Measurements from ENCODE around the gene GABRP. TPM values are rescaled to one million over a fixed set of nuclear protein-coding genes. Genes with fewer than 3 reads are reported as not detected.

Gene GABRP
- total RNA-seq, 2 donors from 2014 or later: not detected

- no peak overlapping the region for H3K4me3 ChIP-seq
- H3K36me3 ChIP-seq: no peaks in the 10 kb centered on the region
- DNase-seq (ENCODE audit: low spot score) (no peak), ATAC-seq (ENCODE audit: insufficient number of reproducible peaks, low FRiP score, low read depth) (no peak)
- no peaks in the 10 kb centered on the region for H3K27me3 ChIP-seq (replicated peaks; ENCODE audit: insufficient read depth)
- TF ChIP-seq, protein P1, sequence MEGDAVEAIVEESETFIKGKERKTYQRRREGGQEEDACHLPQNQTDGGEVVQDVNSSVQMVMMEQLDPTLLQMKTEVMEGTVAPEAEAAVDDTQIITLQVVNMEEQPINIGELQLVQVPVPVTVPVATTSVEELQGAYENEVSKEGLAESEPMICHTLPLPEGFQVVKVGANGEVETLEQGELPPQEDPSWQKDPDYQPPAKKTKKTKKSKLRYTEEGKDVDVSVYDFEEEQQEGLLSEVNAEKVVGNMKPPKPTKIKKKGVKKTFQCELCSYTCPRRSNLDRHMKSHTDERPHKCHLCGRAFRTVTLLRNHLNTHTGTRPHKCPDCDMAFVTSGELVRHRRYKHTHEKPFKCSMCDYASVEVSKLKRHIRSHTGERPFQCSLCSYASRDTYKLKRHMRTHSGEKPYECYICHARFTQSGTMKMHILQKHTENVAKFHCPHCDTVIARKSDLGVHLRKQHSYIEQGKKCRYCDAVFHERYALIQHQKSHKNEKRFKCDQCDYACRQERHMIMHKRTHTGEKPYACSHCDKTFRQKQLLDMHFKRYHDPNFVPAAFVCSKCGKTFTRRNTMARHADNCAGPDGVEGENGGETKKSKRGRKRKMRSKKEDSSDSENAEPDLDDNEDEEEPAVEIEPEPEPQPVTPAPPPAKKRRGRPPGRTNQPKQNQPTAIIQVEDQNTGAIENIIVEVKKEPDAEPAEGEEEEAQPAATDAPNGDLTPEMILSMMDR (IDR thresholded peaks at IDR 0.05): no peak
- H3K9me3 ChIP-seq: no peaks in the 10 kb centered on the region
- no peak overlapping the region for H3K27ac ChIP-seq
- H3K4me1 ChIP-seq (ENCODE audit: control insufficient read depth in 1 of 2, low read depth in 2 of 2): peaks cover 11 to 13% of the 10 kb centered on the region in 2 donors
These were observed 36.6 kb upstream of the GABRP start for GRCh38 chr5:170746961-170747340.

GRCh38 chr5:170747357-170747756 is 36.2 kb upstream of the GABRP start:
- no peaks in the 10 kb centered on the region for H3K9me3 ChIP-seq
- TF ChIP-seq, protein P1 (IDR thresholded peaks at IDR 0.05): no peak
- no peak for DNase-seq (ENCODE audit: low spot score)
- no peak overlapping the region for H3K27ac ChIP-seq
- H3K27me3 ChIP-seq (replicated peaks; ENCODE audit: insufficient read depth): no peaks in the 10 kb centered on the region
- no peak overlapping the region for H3K4me3 ChIP-seq
- peaks cover 11 to 13% of the 10 kb centered on the region in 2 donors for H3K4me1 ChIP-seq (ENCODE audit: control insufficient read depth in 1 of 2, low read depth in 2 of 2)
- H3K36me3 ChIP-seq: no peaks in the 10 kb centered on the region
- ATAC-seq (ENCODE audit: insufficient number of reproducible peaks, low FRiP score, low read depth): no peak

DNA sequence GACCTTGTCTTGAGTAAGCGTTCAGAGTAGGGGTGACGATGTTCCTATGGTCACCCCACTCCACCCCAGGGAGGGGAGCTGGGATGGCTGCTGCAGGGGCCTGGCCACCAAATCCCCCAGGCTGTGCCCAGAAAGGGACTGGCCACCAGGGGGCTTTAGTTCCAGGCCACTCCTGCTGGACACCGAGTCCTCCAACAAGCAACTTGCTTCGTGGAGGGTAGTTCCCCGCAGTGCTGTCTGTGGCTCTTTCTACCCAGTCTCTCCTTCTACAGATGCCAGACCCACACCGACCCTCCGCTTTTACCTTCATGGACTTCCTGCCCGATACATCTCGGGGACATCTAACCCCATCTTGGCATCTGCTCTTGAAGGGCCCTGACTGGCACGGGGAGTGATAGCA is 35.7 kb upstream of the GABRP start:
- Histone ChIP-seq H3K27me3 (replicated peaks; ENCODE audit: insufficient read depth) (no peaks in the 10 kb centered on the region), H3K9me3 (no peaks in the 10 kb centered on the region), H3K4me1 (ENCODE audit: control insufficient read depth in 1 of 2, low read depth in 2 of 2) (peaks cover 11 to 13% of the 10 kb centered on the region in 2 donors), H3K36me3 (no peaks in the 10 kb centered on the region), H3K4me3 (no peak overlapping the region), H3K27ac (no peak overlapping the region)
- no peak for DNase-seq (ENCODE audit: low spot score)
- TF ChIP-seq, protein P1 (IDR thresholded peaks at IDR 0.05): no peak
- ATAC-seq (ENCODE audit: insufficient number of reproducible peaks, low FRiP score, low read depth): no peak

DNA sequence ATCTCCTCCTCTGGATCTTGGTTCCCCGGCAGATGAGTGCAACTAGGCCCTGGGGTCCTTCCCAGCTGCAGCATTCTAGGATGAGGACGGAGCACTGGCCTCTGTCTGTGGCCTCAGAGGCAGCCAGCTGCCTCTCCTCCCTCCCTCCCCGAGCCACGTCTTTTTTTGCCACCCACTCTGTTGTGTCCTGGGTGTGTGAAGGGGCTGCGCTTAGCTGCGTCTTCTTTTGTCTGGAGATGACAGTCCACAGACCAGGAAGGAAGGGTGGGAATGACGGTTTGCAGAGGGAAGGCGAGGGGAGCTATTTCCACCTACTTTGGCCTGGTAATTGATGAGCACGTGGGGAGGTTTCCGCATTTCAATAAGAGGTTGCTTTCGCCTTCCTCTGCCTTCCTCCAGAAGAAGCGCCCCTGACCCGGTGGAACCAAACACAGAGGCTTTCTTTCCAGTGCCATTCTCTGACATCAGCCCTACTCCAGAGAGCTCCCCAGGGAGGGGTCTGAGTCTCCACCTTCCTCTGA is 34.5 kb upstream of the GABRP start:
- Histone ChIP-seq H3K27ac (no peak overlapping the region), H3K36me3 (no peaks in the 10 kb centered on the region), H3K4me3 (no peak overlapping the region), H3K27me3 (replicated peaks; ENCODE audit: insufficient read depth) (no peaks in the 10 kb centered on the region), H3K9me3 (no peaks in the 10 kb centered on the region), H3K4me1 (ENCODE audit: control insufficient read depth in 1 of 2, low read depth in 2 of 2) (peaks cover 11 to 13% of the 10 kb centered on the region in 2 donors)
- DNase-seq (ENCODE audit: low spot score) (no peak), ATAC-seq (ENCODE audit: insufficient number of reproducible peaks, low FRiP score, low read depth) (no peak)
- TF ChIP-seq, protein P1 (IDR thresholded peaks at IDR 0.05): no peak

GRCh38 chr5:170749911-170750431 is 33.6 kb upstream of the GABRP start:
- Histone ChIP-seq H3K4me3 (no peak overlapping the region), H3K27ac (no peak overlapping the region), H3K36me3 (no peaks in the 10 kb centered on the region), H3K9me3 (no peaks in the 10 kb centered on the region), H3K4me1 (ENCODE audit: control insufficient read depth in 1 of 2, low read depth in 2 of 2) (peaks cover 4 to 10% of the 10 kb centered on the region in 2 donors), H3K27me3 (replicated peaks; ENCODE audit: insufficient read depth) (no peaks in the 10 kb centered on the region)
- TF ChIP-seq, protein P1 (IDR thresholded peaks at IDR 0.05): no peak
- no peak for DNase-seq (ENCODE audit: low spot score)
- ATAC-seq (ENCODE audit: insufficient number of reproducible peaks, low FRiP score, low read depth): no peak
